ENCODE results near the gene SCP2. TPM values are rescaled to one million over a fixed set of nuclear protein-coding genes. Genes with fewer than 3 reads are reported as not detected.
A peak's percentile ranks its signal among the peaks of the same experiment; 100 is the strongest.
"Not testable (repeated sequence)": the region's sequence is repeated elsewhere in the genome, so short reads cannot be mapped to it uniquely, and the experiment has no call there.

Gene SCP2
- total and polyA plus RNA-seq, 2 experiments from 2014 or later: 131 to 236 TPM

GRCh38 chr1:52973841-52974240 is 46.8 kb downstream of the SCP2 start:
- Histone ChIP-seq H3K27ac (no peak overlapping the region), H3K9me3 (ENCODE audit: low read depth) (no peaks in the 10 kb centered on the region), H3K4me3 (no peak overlapping the region), H3K4me1 (ENCODE audit: low read depth) (no peaks in the 10 kb centered on the region), H3K27me3 (no peaks in the 10 kb centered on the region), H3K36me3 (no peaks in the 10 kb centered on the region)
- no peak for DNase-seq (ENCODE audit: low read depth in 1 of 2, low spot score in 1 of 2)
- TF ChIP-seq CTCF (IDR thresholded peaks at IDR 0.05; ENCODE audit: low read depth, low read length): no peak

- Histone ChIP-seq H3K9me3 (ENCODE audit: low read depth) (no peaks in the 10 kb centered on the region), H3K4me1 (ENCODE audit: low read depth) (no peaks in the 10 kb centered on the region), H3K36me3 (no peaks in the 10 kb centered on the region), H3K27me3 (no peaks in the 10 kb centered on the region), H3K27ac (no peak overlapping the region), H3K4me3 (no peak overlapping the region)
- DNase-seq (ENCODE audit: low read depth in 1 of 2, low spot score in 1 of 2): no peak
- no peak for TF ChIP-seq CTCF (IDR thresholded peaks at IDR 0.05; ENCODE audit: low read depth, low read length)
These were observed 49.3 kb downstream of the SCP2 start for GRCh38 chr1:52976183-52977035.

- DNase-seq (ENCODE audit: low read depth in 1 of 2, low spot score in 1 of 2): no peak
- no peak overlapping the region for H3K4me3 ChIP-seq
- H3K4me1 ChIP-seq (ENCODE audit: low read depth): no peaks in the 10 kb centered on the region
- H3K27ac ChIP-seq: no peak overlapping the region
- TF ChIP-seq CTCF (IDR thresholded peaks at IDR 0.05; ENCODE audit: low read depth, low read length): no peak
- H3K36me3 ChIP-seq: no peaks in the 10 kb centered on the region
- no peaks in the 10 kb centered on the region for H3K9me3 ChIP-seq (ENCODE audit: low read depth)
- no peaks in the 10 kb centered on the region for H3K27me3 ChIP-seq
These were observed 51.0 kb downstream of the SCP2 start for GRCh38 chr1:52978045-52978444.

GRCh38 chr1:52992733-52993132 is 65.7 kb downstream of the SCP2 start:
- not testable (repeated sequence) for H3K36me3 ChIP-seq, H3K27ac ChIP-seq

GRCh38 chr1:52994656-52995055 is 67.6 kb downstream of the SCP2 start:
- Histone ChIP-seq H3K27me3 (no peaks in the 10 kb centered on the region), H3K27ac (no peak overlapping the region), H3K36me3 (no peaks in the 10 kb centered on the region), H3K9me3 (ENCODE audit: low read depth) (no peaks in the 10 kb centered on the region), H3K4me1 (ENCODE audit: low read depth) (no peaks in the 10 kb centered on the region), H3K4me3 (no peak overlapping the region)
- peak in 1 of 2 donors; percentile 10 for DNase-seq (ENCODE audit: low read depth in 1 of 2, low spot score in 1 of 2)
- TF ChIP-seq CTCF (IDR thresholded peaks at IDR 0.05; ENCODE audit: low read depth, low read length): no peak

More at GRCh38 chr1:52992733-52993132, 65.7 kb downstream of the SCP2 start:
- not testable (repeated sequence) for H3K4me1 ChIP-seq (ENCODE audit: low read depth); DNase-seq (ENCODE audit: low read depth in 1 of 2, low spot score in 1 of 2); H3K9me3 ChIP-seq (ENCODE audit: low read depth); H3K27me3 ChIP-seq; H3K4me3 ChIP-seq

GRCh38 chr1:52996653-52997052 is 69.6 kb downstream of the SCP2 start:
- no peaks in the 10 kb centered on the region for H3K9me3 ChIP-seq (ENCODE audit: low read depth)
- no peaks in the 10 kb centered on the region for H3K4me1 ChIP-seq (ENCODE audit: low read depth)
- H3K27me3 ChIP-seq: no peaks in the 10 kb centered on the region
- no peak for TF ChIP-seq CTCF (IDR thresholded peaks at IDR 0.05; ENCODE audit: low read depth, low read length)
- no peak overlapping the region for H3K4me3 ChIP-seq
- DNase-seq (ENCODE audit: low read depth in 1 of 2, low spot score in 1 of 2): peak in 1 of 2 donors; percentile 27
- H3K36me3 ChIP-seq: no peaks in the 10 kb centered on the region
- H3K27ac ChIP-seq: no peak overlapping the region
